Measurements from ENCODE around the gene CRYBB2.
"Not testable (repeated sequence)": the region's sequence is repeated elsewhere in the genome, so short reads cannot be mapped to it uniquely, and the experiment has no call there.

DNA sequence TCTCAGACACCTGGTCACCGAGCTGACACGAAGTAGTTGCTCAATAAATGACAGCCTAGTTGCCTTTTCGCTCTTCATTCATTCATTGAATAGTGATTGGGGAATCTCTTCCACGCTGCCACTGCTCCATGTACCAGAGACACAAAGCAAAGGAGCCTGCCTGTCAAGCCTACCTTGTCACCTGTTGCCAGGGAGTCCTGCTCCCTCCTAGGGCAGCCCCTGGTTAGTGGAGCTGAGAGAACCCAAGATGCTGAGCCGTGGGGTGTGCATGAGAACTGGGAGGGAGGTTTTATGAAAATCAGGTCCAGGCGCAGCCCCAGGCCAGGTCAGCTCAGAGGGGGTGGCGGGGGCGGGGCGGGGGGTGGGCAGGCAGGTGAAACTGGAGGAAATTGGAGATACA, 18.6 kb downstream of the CRYBB2 start:
- TF ChIP-seq, protein P1, sequence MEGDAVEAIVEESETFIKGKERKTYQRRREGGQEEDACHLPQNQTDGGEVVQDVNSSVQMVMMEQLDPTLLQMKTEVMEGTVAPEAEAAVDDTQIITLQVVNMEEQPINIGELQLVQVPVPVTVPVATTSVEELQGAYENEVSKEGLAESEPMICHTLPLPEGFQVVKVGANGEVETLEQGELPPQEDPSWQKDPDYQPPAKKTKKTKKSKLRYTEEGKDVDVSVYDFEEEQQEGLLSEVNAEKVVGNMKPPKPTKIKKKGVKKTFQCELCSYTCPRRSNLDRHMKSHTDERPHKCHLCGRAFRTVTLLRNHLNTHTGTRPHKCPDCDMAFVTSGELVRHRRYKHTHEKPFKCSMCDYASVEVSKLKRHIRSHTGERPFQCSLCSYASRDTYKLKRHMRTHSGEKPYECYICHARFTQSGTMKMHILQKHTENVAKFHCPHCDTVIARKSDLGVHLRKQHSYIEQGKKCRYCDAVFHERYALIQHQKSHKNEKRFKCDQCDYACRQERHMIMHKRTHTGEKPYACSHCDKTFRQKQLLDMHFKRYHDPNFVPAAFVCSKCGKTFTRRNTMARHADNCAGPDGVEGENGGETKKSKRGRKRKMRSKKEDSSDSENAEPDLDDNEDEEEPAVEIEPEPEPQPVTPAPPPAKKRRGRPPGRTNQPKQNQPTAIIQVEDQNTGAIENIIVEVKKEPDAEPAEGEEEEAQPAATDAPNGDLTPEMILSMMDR (IDR thresholded peaks at IDR 0.05; ENCODE audit: poor library complexity), result not testable (repeated sequence)
- not testable (repeated sequence) for TF ChIP-seq EZH2phosphoT487 (IDR thresholded peaks at IDR 0.05; ENCODE audit: low read depth, severe bottlenecking, unreplicated experiment)

All from hepatocyte (in vitro differentiated cells).